Stomach smooth muscle (tissue), 2 donors: ENCODE measurements around the gene GRK1.

Source experiments
- H3K27ac ChIP-seq: one replicate; pipeline ENCODE4 v1.7.0; 2013; ENCODE audit warnings: mild to moderate bottlenecking, low read length, inconsistent platforms
- H3K27me3 ChIP-seq, 2 donors: one replicate each; pipeline ENCODE4 v1.7.0; 2013; ENCODE audit warnings: low read length in 2 of 2; ENCODE audit not compliant: insufficient read depth in 2 of 2, control insufficient read depth in 1 of 2
- H3K36me3 ChIP-seq, 2 donors: one replicate each; pipeline ENCODE4 v1.7.0; 2013; ENCODE audit warnings: low read length in 2 of 2; ENCODE audit not compliant: control insufficient read depth in 2 of 2, insufficient read depth in 2 of 2
- H3K4me1 ChIP-seq: one replicate; pipeline ENCODE4 v1.7.0; 2013; ENCODE audit warnings: low read length; ENCODE audit not compliant: control insufficient read depth, insufficient read depth
- H3K4me3 ChIP-seq, 2 donors: one replicate each; pipeline ENCODE4 v1.7.0; 2013; ENCODE audit warnings: low read length in 2 of 2
- H3K9ac ChIP-seq, 2 donors: one replicate each; pipeline ENCODE4 v1.7.0; 2013; ENCODE audit warnings: low read length in 2 of 2, mild to moderate bottlenecking in 1 of 2
- H3K9me3 ChIP-seq, 2 donors: one replicate each; pipeline ENCODE4 v1.7.0; 2013; ENCODE audit warnings: low read length in 2 of 2; ENCODE audit not compliant: control insufficient read depth in 2 of 2
- donor health status: healthy.
- donor health status: Pancreatic carcinoma.

GRK1 gene

GRCh38 chr13:113651511-113652403 lies 15.3 kb upstream of the GRK1 start:
- Histone ChIP-seq H3K4me3 (no peak overlapping the region), H3K27me3 (no peaks in the 10 kb centered on the region), H3K27ac (no peak overlapping the region), H3K9me3 (no peaks in the 10 kb centered on the region), H3K9ac (no peak overlapping the region), H3K36me3 (no peaks in the 10 kb centered on the region), H3K4me1 (peaks cover 13% of the 10 kb centered on the region)

GRCh38 chr13:113652404-113653263 lies 14.4 kb upstream of the GRK1 start:
- no peak overlapping the region for H3K27ac ChIP-seq
- H3K9me3 ChIP-seq, result no peaks in the 10 kb centered on the region
- no peaks in the 10 kb centered on the region for H3K36me3 ChIP-seq
- no peak overlapping the region for H3K9ac ChIP-seq
- H3K27me3 ChIP-seq, result no peaks in the 10 kb centered on the region
- H3K4me3 ChIP-seq, result no peak overlapping the region
- H3K4me1 ChIP-seq, result peaks cover 6% of the 10 kb centered on the region

GRCh38 chr13:113653264-113654174 lies 13.5 kb upstream of the GRK1 start:
- H3K9me3 ChIP-seq, result no peaks in the 10 kb centered on the region
- peaks cover 3% of the 10 kb centered on the region for H3K4me1 ChIP-seq
- no peak overlapping the region for H3K27ac ChIP-seq
- H3K27me3 ChIP-seq, result no peaks in the 10 kb centered on the region
- no peak overlapping the region for H3K9ac ChIP-seq
- H3K4me3 ChIP-seq, result no peak overlapping the region
- H3K36me3 ChIP-seq, result no peaks in the 10 kb centered on the region

- H3K4me3 ChIP-seq, result no peak overlapping the region
- H3K9ac ChIP-seq, result no peak overlapping the region
- H3K27ac ChIP-seq, result no peak overlapping the region
- H3K36me3 ChIP-seq, result no peaks in the 10 kb centered on the region
- H3K4me1 ChIP-seq, result peaks cover 3% of the 10 kb centered on the region
- no peaks in the 10 kb centered on the region for H3K27me3 ChIP-seq
- no peaks in the 10 kb centered on the region for H3K9me3 ChIP-seq
Observed at GRCh38 chr13:113654175-113654560, 12.9 kb upstream of the GRK1 start.

GRCh38 chr13:113654591-113655345 lies 12.3 kb upstream of the GRK1 start:
- no peaks in the 10 kb centered on the region for H3K36me3 ChIP-seq
- no peak overlapping the region for H3K9ac ChIP-seq
- peaks cover 3% of the 10 kb centered on the region for H3K4me1 ChIP-seq
- no peaks in the 10 kb centered on the region for H3K9me3 ChIP-seq
- no peak overlapping the region for H3K27ac ChIP-seq
- H3K27me3 ChIP-seq, result no peaks in the 10 kb centered on the region
- no peak overlapping the region for H3K4me3 ChIP-seq

GRCh38 chr13:113655346-113656002 lies 11.5 kb upstream of the GRK1 start:
- Histone ChIP-seq H3K27ac (no peak overlapping the region), H3K4me3 (no peak overlapping the region), H3K4me1 (peaks cover 3% of the 10 kb centered on the region), H3K27me3 (no peaks in the 10 kb centered on the region), H3K9ac (no peak overlapping the region), H3K36me3 (no peaks in the 10 kb centered on the region), H3K9me3 (no peaks in the 10 kb centered on the region)

GRCh38 chr13:113656003-113656588 lies 10.9 kb upstream of the GRK1 start:
- Histone ChIP-seq H3K27ac (no peak overlapping the region), H3K9me3 (no peaks in the 10 kb centered on the region), H3K4me1 (peaks cover 3% of the 10 kb centered on the region), H3K27me3 (no peaks in the 10 kb centered on the region), H3K36me3 (no peaks in the 10 kb centered on the region), H3K4me3 (no peak overlapping the region), H3K9ac (no peak overlapping the region)

- H3K9me3 ChIP-seq, result no peaks in the 10 kb centered on the region
- no peaks in the 10 kb centered on the region for H3K27me3 ChIP-seq
- no peak overlapping the region for H3K27ac ChIP-seq
- no peaks in the 10 kb centered on the region for H3K36me3 ChIP-seq
- H3K4me3 ChIP-seq, result no peak overlapping the region
- H3K9ac ChIP-seq, result no peak overlapping the region
- H3K4me1 ChIP-seq, result no peaks in the 10 kb centered on the region
Observed at GRCh38 chr13:113656831-113657671, 10.0 kb upstream of the GRK1 start.
